PC-3 (cell line): ENCODE data around the gene SLC4A7. TPM values are rescaled to one million over a fixed set of nuclear protein-coding genes. Genes with fewer than 3 reads are reported as not detected.
A peak's percentile ranks its signal among the peaks of the same experiment; 100 is the strongest.
"Not testable (repeated sequence)": the region's sequence is repeated elsewhere in the genome, so short reads cannot be mapped to it uniquely, and the experiment has no call there.

ENCODE experiments used
- ATAC-seq: fragments of 200-7000 bp; cut with Tn5 transposase; 2 replicates; pipeline ENCODE4 v1.9.1; 2020; ENCODE audit warnings: mild to moderate bottlenecking, moderate library complexity
- BruUV-seq: library from RNA; stranded (reverse); fragments of 400-500 nt; replicated peaks from 2 replicates; lab custom pipeline; 2021; lab: Mats Ljungman, UMichigan
- CTCF ChIA-PET: fragments of 300-600 bp; sonication (Branson Sonifier 250); formaldehyde crosslinking; loops from one replicate; lab custom pipeline; 2022; ENCODE audit warnings: antibody characterized with exemption; lab: Charles Lee
- POLR2A ChIA-PET: fragments of 300-600 bp; sonication (Branson Sonifier 250); formaldehyde crosslinking; loops from one replicate; lab custom pipeline; 2022; ENCODE audit warnings: antibody characterized with exemption; ENCODE audit not compliant: unreplicated experiment; lab: Charles Lee
- DNase-seq: peaks from one replicate; pipeline ENCODE4 v3.0.0-alpha.2; 2015
- H2AFZ ChIP-seq: fragments of 300-600 bp; sonication (generic); 2 replicates; pipeline ENCODE4 v1.6.0; 2016; ENCODE audit warnings: antibody characterized with exemption, low read length
- H3F3A ChIP-seq: fragments of 300-600 bp; sonication (generic); one replicate; pipeline ENCODE4 v1.6.0; 2017; ENCODE audit warnings: antibody characterized with exemption, low read length, control low read depth, mild to moderate bottlenecking; ENCODE audit not compliant: unreplicated experiment
- H3K27ac ChIP-seq: fragments of 300-600 bp; sonication (generic); 2 replicates; pipeline ENCODE4 v1.5.1; 2016; ENCODE audit warnings: mild to moderate bottlenecking, low read length
- H3K27me3 ChIP-seq: fragments of 300-600 bp; sonication (generic); 2 replicates; pipeline ENCODE4 v1.6.1; 2016; ENCODE audit warnings: low read length, mixed read lengths
- H3K36me3 ChIP-seq: fragments of 300-600 bp; sonication (generic); 2 replicates; pipeline ENCODE4 v1.6.1; 2016; ENCODE audit warnings: low read depth, mixed run types, low read length, mixed read lengths
- H3K4me1 ChIP-seq: fragments of 300-600 bp; sonication (generic); 2 replicates; pipeline ENCODE4 v1.5.1; 2016; ENCODE audit warnings: low read length; ENCODE audit not compliant: insufficient read depth
- H3K4me2 ChIP-seq: fragments of 300-600 bp; sonication (generic); 2 replicates; pipeline ENCODE4 v1.6.0; 2016; ENCODE audit warnings: low read length
- H3K4me3 ChIP-seq: fragments of 300-600 bp; sonication (generic); 2 replicates; pipeline ENCODE4 v1.5.1; 2016; ENCODE audit warnings: mild to moderate bottlenecking, low read length, mixed read lengths
- H3K79me2 ChIP-seq: fragments of 300-600 bp; sonication (generic); 2 replicates; pipeline ENCODE4 v1.6.1; 2017; ENCODE audit warnings: low read length, mixed read lengths
- H3K9ac ChIP-seq: fragments of 300-600 bp; sonication (generic); 2 replicates; pipeline ENCODE4 v1.6.0; 2016; ENCODE audit warnings: mild to moderate bottlenecking, low read length
- H3K9me2 ChIP-seq: fragments of 300-600 bp; sonication (generic); replicated peaks from 2 replicates; pipeline ENCODE4 v1.6.1; 2016; ENCODE audit warnings: mixed run types, low read length, mixed read lengths
- H3K9me3 ChIP-seq: fragments of 300-600 bp; sonication (generic); 2 replicates; pipeline ENCODE4 v1.6.1; 2016; ENCODE audit warnings: low read length, mixed read lengths
- H4K20me1 ChIP-seq: fragments of 300-600 bp; sonication (generic); 2 replicates; pipeline ENCODE4 v1.6.1; 2016; ENCODE audit warnings: low read length, mixed read lengths
- EZH2 ChIP-seq: fragments of 300-600 bp; sonication (generic); IDR thresholded peaks from one replicate; pipeline ENCODE4 v1.6.1; 2017; ENCODE audit warnings: antibody characterized with exemption, mild to moderate bottlenecking, low read length; ENCODE audit not compliant: unreplicated experiment
- EZH2phosphoT487 ChIP-seq: fragments of 300-600 bp; sonication (generic); IDR thresholded peaks from 2 replicates; pipeline ENCODE4 v1.6.1; 2018; ENCODE audit warnings: mild to moderate bottlenecking, antibody characterized with exemption, low read length, borderline replicate concordance
- intact Hi-C: fragments of 100-400 bp; cut with micrococcal nuclease; formaldehyde crosslinking; loops from 2 replicates; pipeline ENCODE4 v1.9.0; 2023
- total RNA-seq: library from RNA; depleted of rRNA; stranded (reverse); fragments of >200 nt; gene quantifications from 2 replicates; pipeline ENCODE4 v1.2.3, GENCODE V29; 2014
- TF ChIP-seq, protein P1 (sequence below): fragments of 300-600 bp; sonication (generic); conservative IDR thresholded peaks from 2 replicates; pipeline ENCODE4 v1.5.1; 2017; ENCODE audit warnings: antibody characterized with exemption, low read depth, mild to moderate bottlenecking, low read length

The SLC4A7 gene
- total RNA-seq, 1 experiment from 2014 or later = 56.0 TPM

GRCh38 chr3:27426926-27427325 lies 57.3 kb downstream of the SLC4A7 start:
- POLR2A ChIA-PET = interaction anchor here (0.6 kb wide), 1 partner anchor 41 kb away, joined by 3 read pairs; no protein-coding TSS in a partner anchor
- no peak for TF ChIP-seq EZH2phosphoT487
- TF ChIP-seq, protein P1, sequence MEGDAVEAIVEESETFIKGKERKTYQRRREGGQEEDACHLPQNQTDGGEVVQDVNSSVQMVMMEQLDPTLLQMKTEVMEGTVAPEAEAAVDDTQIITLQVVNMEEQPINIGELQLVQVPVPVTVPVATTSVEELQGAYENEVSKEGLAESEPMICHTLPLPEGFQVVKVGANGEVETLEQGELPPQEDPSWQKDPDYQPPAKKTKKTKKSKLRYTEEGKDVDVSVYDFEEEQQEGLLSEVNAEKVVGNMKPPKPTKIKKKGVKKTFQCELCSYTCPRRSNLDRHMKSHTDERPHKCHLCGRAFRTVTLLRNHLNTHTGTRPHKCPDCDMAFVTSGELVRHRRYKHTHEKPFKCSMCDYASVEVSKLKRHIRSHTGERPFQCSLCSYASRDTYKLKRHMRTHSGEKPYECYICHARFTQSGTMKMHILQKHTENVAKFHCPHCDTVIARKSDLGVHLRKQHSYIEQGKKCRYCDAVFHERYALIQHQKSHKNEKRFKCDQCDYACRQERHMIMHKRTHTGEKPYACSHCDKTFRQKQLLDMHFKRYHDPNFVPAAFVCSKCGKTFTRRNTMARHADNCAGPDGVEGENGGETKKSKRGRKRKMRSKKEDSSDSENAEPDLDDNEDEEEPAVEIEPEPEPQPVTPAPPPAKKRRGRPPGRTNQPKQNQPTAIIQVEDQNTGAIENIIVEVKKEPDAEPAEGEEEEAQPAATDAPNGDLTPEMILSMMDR = no peak
- TF ChIP-seq EZH2 = no peak
- Histone ChIP-seq H3K9me3 (no peaks in the 10 kb centered on the region), H3K9me2 (no peaks in the 10 kb centered on the region), H3K9ac (no peak overlapping the region), H2AFZ (no peak overlapping the region), H3K27me3 (no peaks in the 10 kb centered on the region), H3K27ac (no peak overlapping the region), H3K4me1 (peaks cover 27% of the 10 kb centered on the region), H3F3A (peaks cover 7% of the 10 kb centered on the region), H3K4me2 (no peak overlapping the region), H3K4me3 (no peak overlapping the region), H3K36me3 (peaks cover 28% of the 10 kb centered on the region), H4K20me1 (0 out of 2 replicates have a peak, but pooled peaks cover 4% of the 10 kb centered on the region), H3K79me2 (no peaks in the 10 kb centered on the region)
- intact Hi-C loops = no loop called here
- DNase-seq (no peak), ATAC-seq (no peak)
- CTCF ChIA-PET = no interaction called here
- BruUV-seq = no TSS peak

DNA sequence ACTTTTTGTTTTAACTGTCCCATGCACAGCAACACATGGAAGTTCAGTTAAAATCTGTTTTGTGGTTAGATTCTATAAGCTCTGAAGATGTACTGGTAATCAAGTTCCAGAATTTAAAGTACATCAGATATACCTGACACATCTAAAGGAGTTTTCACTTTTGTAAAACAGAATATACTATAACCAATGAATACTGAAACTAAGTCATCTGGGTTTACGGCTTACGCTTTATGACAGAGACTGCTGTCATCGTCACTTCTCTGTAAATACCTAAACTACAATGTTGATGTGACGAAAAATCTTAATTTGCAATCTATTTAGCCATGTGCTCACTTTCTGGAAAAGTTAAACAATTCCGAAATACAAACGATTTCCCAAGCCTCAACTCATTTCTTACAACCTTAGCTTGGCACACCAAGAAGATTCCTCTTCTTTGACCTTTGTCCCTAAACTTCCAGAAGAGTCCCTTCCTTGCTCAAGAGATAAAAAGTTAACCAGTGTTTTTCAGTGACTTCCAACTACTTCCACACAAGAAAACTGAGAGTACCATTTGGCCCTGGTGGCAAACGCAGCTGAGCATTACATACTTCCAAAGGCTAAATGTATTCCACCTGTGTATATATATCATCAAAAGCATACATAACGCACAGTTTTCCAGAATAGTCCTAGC lies 58.2 kb downstream of the SLC4A7 start:
- Histone ChIP-seq H3K9me3 (no peaks in the 10 kb centered on the region), H3K36me3 (peaks cover 36% of the 10 kb centered on the region), H2AFZ (no peak overlapping the region), H3K27me3 (no peaks in the 10 kb centered on the region), H3K9me2 (no peaks in the 10 kb centered on the region), H3F3A (no peaks in the 10 kb centered on the region), H4K20me1 (no peaks in the 10 kb centered on the region), H3K4me2 (no peak overlapping the region), H3K4me1 (peaks cover 18% of the 10 kb centered on the region), H3K79me2 (no peaks in the 10 kb centered on the region), H3K4me3 (no peak overlapping the region), H3K9ac (no peak overlapping the region), H3K27ac (no peak overlapping the region)
- ChIA-PET CTCF (no interaction called here), POLR2A (no interaction called here)
- no peak for ATAC-seq
- no peak for TF ChIP-seq EZH2
- no peak for TF ChIP-seq EZH2phosphoT487
- TF ChIP-seq, protein P1 = no peak
- TSS peak; percentile 3 for BruUV-seq
- DNase-seq = no peak
- intact Hi-C loops = no loop called here

- not testable (repeated sequence) for BruUV-seq
Measured at GRCh38 chr3:27424812-27425521, 59.2 kb downstream of the SLC4A7 start.

More at GRCh38 chr3:27424812-27425521, 59.2 kb downstream of the SLC4A7 start:
- H4K20me1 ChIP-seq, DNase-seq, intact Hi-C loops, H3K4me3 ChIP-seq, H3F3A ChIP-seq, H3K27ac ChIP-seq, CTCF ChIA-PET, H3K9ac ChIP-seq, H3K79me2 ChIP-seq, POLR2A ChIA-PET, H3K9me3 ChIP-seq, H3K9me2 ChIP-seq, H2AFZ ChIP-seq, H3K27me3 ChIP-seq, ATAC-seq, H3K4me2 ChIP-seq: not testable (repeated sequence)
- peaks cover 40% of the 10 kb centered on the region for H3K36me3 ChIP-seq
- peaks cover 15% of the 10 kb centered on the region for H3K4me1 ChIP-seq
